ENCODE data around the gene VRK3.

VRK3 gene

DNA sequence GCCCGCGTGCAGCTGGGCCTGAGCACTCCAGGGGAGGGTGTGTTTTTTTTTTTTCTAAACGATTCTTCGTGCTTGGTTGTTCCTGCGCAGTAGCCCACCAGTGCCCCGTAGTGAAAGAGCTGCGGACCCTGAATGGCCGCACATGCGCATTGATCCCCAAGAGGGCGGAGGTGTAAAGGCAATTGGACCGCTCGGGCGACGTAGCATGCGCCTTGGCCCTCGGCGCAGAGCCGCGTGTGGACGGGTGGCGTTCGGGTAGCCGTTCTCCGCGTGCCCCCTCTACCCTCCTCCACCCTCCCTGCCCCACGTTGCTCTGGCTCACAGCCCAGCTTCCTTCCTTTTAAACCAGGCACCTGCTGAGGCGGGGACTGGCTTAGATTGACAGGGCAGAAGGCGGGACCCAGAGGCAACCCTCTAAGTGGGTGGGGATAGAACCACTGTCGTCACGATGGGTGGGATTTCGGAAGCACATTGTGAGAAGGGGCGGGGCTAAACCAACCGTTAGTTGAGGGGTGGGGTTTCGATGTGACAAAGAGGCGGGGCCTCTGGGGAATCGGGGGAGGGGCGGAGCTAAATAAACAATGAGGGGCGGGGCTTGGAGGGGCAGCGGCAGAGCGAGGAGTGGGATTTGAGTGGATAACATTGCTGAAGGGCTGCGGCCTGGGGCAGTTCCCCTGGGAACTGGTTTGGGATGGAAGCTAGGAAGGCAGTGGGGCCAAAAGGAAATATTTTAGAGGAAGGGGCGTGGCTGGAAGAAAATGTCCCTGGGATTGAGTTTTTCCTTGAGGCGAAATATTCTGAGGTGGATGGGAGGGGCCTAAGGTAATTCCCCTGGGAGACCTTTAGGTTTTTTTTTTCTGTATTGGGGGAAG is 95.3 kb downstream of the VRK3 start:
- DNase-seq = peak; percentile 44 to 86

DNA sequence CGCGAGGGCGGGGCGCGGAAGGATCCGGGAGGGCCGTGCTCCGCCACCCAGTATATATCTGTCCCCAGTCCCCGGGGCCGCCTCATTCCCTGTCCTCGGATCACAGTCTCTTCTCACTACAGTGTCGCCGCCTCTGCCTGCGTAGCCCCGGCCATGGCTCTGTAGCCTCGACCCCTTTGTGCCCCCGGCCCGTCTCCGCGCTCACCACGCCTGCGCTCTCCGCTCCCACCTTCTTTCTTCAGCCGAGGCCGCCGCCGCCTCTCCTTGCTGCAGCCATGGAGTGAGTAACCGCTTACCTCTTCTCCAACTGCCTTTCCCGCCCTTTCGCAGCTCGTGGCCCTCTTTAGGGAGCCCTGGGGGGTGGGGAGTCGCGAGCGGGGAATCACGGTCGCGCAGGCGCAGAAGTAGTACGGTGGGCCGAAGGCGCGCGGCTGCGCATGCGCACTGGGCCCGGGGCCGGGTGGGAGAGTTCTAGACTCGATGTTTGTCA is 96.0 kb downstream of the VRK3 start, which contains the start of the genes ATF5 and NUP62:
Gene ATF5 (plus strand): TSS at position 85 of the 490 bp plus-strand sequence. CDS start 1,646 bp downstream, outside the sequence.
Gene NUP62 (minus strand): TSS at position 384 of the 490 bp plus-strand sequence. CDS start 19,697 bp downstream, outside the sequence.
- DNase-seq = peak in 1 of 2 experiments; percentile 83

DNA sequence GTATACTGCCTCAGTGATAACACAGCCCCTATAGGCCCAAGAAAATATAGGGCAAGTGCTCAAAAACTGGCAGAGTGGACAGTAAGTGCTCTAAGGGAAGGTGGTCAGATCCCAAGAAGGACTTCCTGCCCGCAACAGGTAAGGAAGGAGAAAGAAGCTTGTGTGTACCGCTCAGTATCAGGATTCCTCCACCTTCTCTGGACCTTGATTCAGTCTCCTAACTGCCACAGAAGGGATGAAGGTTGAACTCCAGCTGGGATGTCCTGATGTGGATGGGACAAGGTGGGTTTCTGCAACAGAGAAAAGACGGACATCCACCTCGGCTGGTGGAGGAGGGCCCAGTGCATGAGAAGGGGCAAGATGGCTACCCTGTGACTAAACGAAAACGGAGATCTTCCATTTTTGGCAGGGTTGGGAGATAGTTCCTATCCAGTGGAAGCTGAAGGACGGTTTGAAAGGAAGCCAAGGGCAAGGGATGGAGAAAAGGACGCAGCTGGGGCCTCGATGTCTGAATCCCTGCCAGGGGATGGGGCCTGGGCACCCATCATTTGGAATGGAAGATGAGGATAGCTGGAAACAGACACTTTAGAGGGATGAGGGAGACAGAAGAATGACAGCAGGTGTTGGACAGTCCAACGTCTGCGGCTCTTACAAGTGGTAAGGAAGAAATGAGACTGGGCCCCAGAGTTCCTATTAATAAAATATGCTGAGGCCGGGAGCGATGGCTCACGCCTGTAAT is 97.5 kb downstream of the VRK3 start:
- no peak for DNase-seq

DNA sequence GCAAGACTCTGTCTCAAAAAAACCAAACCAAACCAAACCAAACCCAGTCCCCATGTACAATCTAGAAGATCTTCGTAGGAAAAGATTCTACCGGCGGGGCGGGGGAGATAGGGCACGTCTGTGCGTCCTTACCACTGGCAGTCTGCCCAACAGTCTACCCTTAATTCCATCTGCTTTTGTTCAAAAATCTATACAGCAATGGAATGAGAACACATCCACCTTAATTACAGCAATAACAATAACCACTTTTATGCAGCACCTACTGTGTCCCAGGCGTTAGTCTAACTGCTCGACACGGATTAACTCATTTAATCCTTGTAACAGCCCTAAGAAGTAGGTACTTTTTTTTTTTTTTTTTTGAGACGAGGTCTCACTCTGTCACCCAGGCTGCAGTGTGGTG is 98.7 kb downstream of the VRK3 start:
- no peak for DNase-seq

Measured in SW 1271 (cell line).